ENCODE measurements around the gene CCDC73. TPM values are rescaled to one million over a fixed set of nuclear protein-coding genes. Genes with fewer than 3 reads are reported as not detected.
"Not testable (repeated sequence)": the region's sequence is repeated elsewhere in the genome, so short reads cannot be mapped to it uniquely, and the experiment has no call there.

CCDC73 gene
- total RNA-seq, 4 donors from 2014 or later, result not detected

DNA sequence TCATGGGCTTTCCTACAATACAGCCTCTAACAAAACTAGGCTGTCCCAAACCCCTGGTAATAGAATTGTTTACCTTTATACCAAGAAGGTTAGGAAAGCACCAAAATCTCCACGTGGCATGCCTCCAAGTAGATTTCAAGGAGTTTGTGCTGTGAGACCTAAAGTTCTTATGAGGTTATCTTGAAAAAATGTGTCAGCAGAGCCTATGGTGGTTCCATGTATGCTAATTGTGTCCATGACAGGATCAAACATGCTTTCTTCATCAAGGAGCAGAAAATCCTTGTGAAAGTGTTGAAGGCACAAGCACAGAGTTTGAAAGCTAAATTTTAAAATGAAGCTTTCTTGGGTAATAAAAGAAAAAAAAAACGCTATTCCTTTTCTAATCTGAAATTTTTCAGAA, 36.2 kb downstream of the CCDC73 start:
- intact Hi-C loops (cut with DNase I; ENCODE audit: low total_unique reads), result no loop called here
- TF ChIP-seq, protein P1, sequence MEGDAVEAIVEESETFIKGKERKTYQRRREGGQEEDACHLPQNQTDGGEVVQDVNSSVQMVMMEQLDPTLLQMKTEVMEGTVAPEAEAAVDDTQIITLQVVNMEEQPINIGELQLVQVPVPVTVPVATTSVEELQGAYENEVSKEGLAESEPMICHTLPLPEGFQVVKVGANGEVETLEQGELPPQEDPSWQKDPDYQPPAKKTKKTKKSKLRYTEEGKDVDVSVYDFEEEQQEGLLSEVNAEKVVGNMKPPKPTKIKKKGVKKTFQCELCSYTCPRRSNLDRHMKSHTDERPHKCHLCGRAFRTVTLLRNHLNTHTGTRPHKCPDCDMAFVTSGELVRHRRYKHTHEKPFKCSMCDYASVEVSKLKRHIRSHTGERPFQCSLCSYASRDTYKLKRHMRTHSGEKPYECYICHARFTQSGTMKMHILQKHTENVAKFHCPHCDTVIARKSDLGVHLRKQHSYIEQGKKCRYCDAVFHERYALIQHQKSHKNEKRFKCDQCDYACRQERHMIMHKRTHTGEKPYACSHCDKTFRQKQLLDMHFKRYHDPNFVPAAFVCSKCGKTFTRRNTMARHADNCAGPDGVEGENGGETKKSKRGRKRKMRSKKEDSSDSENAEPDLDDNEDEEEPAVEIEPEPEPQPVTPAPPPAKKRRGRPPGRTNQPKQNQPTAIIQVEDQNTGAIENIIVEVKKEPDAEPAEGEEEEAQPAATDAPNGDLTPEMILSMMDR (IDR thresholded peaks at IDR 0.05), result no peak
- TF ChIP-seq POLR2A (IDR thresholded peaks at IDR 0.05), result no peak
- H3K4me3 ChIP-seq (ENCODE audit: low read depth, poor library complexity, severe bottlenecking), result no peak overlapping the region
- 41 to 45% methylated on average over 2 of the region's 2 CpGs for WGBS, 2 donors
- DNase-seq (ENCODE audit: low spot score in 2 of 2), result no peak

DNA sequence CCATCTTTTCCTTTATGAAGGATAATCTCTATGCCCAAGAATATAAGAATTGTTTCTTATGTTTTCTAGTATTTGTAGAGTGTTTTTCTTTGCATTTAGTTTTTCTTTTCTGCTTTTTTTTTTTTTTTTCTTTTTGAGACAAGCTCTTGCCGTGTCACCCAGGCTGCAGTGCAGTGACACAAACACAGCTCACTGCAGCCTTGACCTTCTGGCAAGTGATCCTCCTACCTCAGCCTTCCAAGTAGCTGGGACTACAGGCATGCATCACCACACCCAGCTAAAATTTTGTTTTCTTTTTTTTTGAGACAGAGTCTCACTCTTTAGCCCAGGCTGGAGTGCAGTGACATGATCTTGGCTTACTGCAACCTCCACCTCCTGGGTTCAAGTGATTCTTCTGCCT, 41.3 kb downstream of the CCDC73 start:
- 76 to 79% methylated on average over 1 of the region's 1 CpG for WGBS, 2 donors
- DNase-seq (ENCODE audit: low spot score in 2 of 2); intact Hi-C loops (cut with DNase I; ENCODE audit: low total_unique reads); H3K4me3 ChIP-seq (ENCODE audit: low read depth, poor library complexity, severe bottlenecking): not testable (repeated sequence)

DNA sequence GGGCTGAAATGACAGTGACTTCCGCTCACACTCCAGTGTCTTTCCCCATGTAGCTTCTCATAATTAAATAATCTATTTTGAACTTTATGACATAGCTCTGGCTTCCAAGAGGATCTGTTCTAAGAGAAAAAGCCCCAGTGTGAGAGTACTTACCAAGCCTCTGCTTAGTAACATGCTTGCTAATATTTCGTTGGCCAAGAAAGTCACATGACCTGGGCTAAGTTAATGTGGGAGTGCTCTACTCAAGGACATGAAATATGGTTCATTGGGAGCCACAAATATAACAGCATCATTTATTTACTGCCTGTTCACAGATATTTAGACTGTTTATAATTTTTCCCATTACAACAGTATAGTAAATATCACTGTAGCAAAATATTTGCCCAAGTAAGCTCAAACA, 42.5 kb downstream of the CCDC73 start:
- no peak overlapping the region for H3K4me3 ChIP-seq (ENCODE audit: low read depth, poor library complexity, severe bottlenecking)
- no peak for TF ChIP-seq POLR2A (IDR thresholded peaks at IDR 0.05)
- TF ChIP-seq, protein P1 (IDR thresholded peaks at IDR 0.05), result no peak
- intact Hi-C loops (cut with DNase I; ENCODE audit: low total_unique reads), result no loop called here
- 92 to 98% methylated on average over 2 of the region's 2 CpGs for WGBS, 2 donors
- DNase-seq (ENCODE audit: low spot score in 2 of 2), result no peak

DNA sequence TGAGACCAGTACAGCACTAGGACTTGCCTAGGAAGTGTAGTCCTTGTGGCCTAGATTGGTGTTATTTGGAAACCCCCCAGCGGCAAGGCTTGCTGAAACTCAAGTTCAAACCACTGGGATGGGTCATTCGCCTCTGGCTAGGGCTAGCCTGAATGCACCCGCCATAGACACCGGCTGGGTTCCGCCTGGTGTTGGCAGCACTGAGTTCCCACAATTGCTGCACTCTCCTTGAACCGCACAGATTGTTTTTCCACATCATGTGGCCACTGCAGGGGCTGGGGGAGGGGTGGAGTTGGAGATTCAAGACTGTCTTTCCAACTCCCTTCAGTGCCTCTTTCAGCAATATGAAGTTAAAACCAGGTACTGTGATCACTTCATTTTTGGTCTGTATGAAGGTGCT, 43.1 kb downstream of the CCDC73 start:
- no peak overlapping the region for H3K4me3 ChIP-seq (ENCODE audit: low read depth, poor library complexity, severe bottlenecking)
- intact Hi-C loops (cut with DNase I; ENCODE audit: low total_unique reads), result no loop called here
- no peak for TF ChIP-seq POLR2A (IDR thresholded peaks at IDR 0.05)
- TF ChIP-seq, protein P1 (IDR thresholded peaks at IDR 0.05), result no peak
- 87 to 92% methylated on average over 6 of the region's 6 CpGs for WGBS, 2 donors
- no peak for DNase-seq (ENCODE audit: low spot score in 2 of 2)

DNA sequence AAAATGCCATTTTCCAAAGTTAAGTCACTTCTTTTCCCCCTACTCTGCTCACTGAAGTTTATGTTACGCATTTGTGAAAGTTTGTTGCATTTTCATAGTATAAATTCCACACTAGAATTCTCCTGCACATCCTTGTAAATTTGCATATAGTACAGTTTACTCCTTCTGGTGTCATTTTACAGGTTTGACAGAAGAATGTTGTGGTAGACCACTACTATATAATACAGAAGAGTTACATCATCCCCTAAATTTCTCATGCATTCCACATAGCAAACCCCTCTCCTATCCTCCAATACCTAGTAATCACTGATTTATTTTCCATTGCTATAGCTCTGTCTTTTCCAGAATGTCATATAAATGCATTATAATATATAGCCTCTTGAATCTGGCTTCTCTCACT, 64.5 kb downstream of the CCDC73 start:
- TF ChIP-seq, protein P1 (IDR thresholded peaks at IDR 0.05), result no peak
- no peak for TF ChIP-seq POLR2A (IDR thresholded peaks at IDR 0.05)
- intact Hi-C loops (cut with DNase I; ENCODE audit: low total_unique reads), result no loop called here
- WGBS, 2 donors, result 93 to 96% methylated on average over 1 of the region's 1 CpG

DNA sequence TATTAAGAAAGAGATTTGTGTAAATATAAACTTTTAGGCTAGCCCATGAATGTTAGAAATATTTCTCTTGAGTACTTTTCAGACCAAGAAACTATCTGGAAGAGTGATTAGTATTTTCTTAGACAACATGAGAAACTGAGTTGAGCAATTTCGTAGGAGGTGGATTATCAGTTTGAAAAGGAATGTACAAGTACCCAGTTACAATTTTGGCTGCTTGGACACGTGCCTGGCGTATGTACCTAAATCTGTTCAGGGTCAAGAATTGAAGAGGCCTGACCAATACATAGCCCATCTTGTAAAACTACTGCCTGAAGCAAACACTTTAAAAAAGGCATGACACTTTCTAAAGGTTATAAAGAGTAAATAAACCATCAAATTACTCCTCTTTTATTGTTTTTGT, 71.1 kb downstream of the CCDC73 start:
- intact Hi-C loops (cut with DNase I; ENCODE audit: low total_unique reads), result no loop called here
- no peak overlapping the region for H3K4me3 ChIP-seq (ENCODE audit: low read depth, poor library complexity, severe bottlenecking)
- no peak for DNase-seq (ENCODE audit: low spot score in 2 of 2)
- WGBS, 2 donors, result 65 to 67% methylated on average over 3 of the region's 3 CpGs
- TF ChIP-seq POLR2A (IDR thresholded peaks at IDR 0.05), result no peak
- TF ChIP-seq, protein P1 (IDR thresholded peaks at IDR 0.05), result no peak

More for the DNA sequence above, 64.5 kb downstream of the CCDC73 start:
- no peak for DNase-seq (ENCODE audit: low spot score in 2 of 2)
- no peak overlapping the region for H3K4me3 ChIP-seq (ENCODE audit: low read depth, poor library complexity, severe bottlenecking)
